GM19240 (cell line): ENCODE measurements around the gene EIF4G3.

ENCODE experiments used
- DNase-seq: peaks from one replicate; pipeline ENCODE4 v3.0.0; 2011; ENCODE audit warnings: low spot score; ENCODE audit not compliant: insufficient read length

Gene EIF4G3

GRCh38 chr1:20993716-20994575 lies 182.8 kb downstream of the EIF4G3 start:
- DNase-seq = no peak

- DNase-seq = no peak
These were observed 184.2 kb downstream of the EIF4G3 start for GRCh38 chr1:20992322-20993056.

GRCh38 chr1:20988943-20989342 lies 187.8 kb downstream of the EIF4G3 start:
- no peak for DNase-seq

GRCh38 chr1:20987831-20988825 lies 188.6 kb downstream of the EIF4G3 start:
- DNase-seq = no peak

GRCh38 chr1:20983297-20983889 lies 193.3 kb downstream of the EIF4G3 start:
- no peak for DNase-seq

GRCh38 chr1:20982316-20982715 lies 194.4 kb downstream of the EIF4G3 start:
- no peak for DNase-seq

- no peak for DNase-seq
These were observed 194.8 kb downstream of the EIF4G3 start for GRCh38 chr1:20981915-20982314.

GRCh38 chr1:20980051-20980450 lies 196.6 kb downstream of the EIF4G3 start:
- no peak for DNase-seq

- DNase-seq = no peak
These were observed 198.3 kb downstream of the EIF4G3 start for GRCh38 chr1:20978413-20978812.

- no peak for DNase-seq
These were observed 201.0 kb downstream of the EIF4G3 start for GRCh38 chr1:20975668-20976067.

GRCh38 chr1:20974951-20975350 lies 201.7 kb downstream of the EIF4G3 start:
- no peak for DNase-seq

GRCh38 chr1:20974069-20974468 lies 202.6 kb downstream of the EIF4G3 start:
- no peak for DNase-seq

- no peak for DNase-seq
These were observed 203.8 kb downstream of the EIF4G3 start for GRCh38 chr1:20972855-20973254.

GRCh38 chr1:20964540-20965484 lies 211.9 kb downstream of the EIF4G3 start:
- DNase-seq = peak; percentile 32

- DNase-seq = no peak
These were observed 214.0 kb downstream of the EIF4G3 start for GRCh38 chr1:20962576-20963258.

- DNase-seq = no peak
These were observed 218.3 kb downstream of the EIF4G3 start for GRCh38 chr1:20958430-20958829.

- no peak for DNase-seq
These were observed 220.4 kb downstream of the EIF4G3 start for GRCh38 chr1:20956272-20956671.

GRCh38 chr1:20950679-20951078 lies 226.0 kb downstream of the EIF4G3 start:
- DNase-seq = no peak

- no peak for DNase-seq
These were observed 226.7 kb downstream of the EIF4G3 start for GRCh38 chr1:20949871-20950590.
